GM19372 (cell line): ENCODE data around the gene EIF2AK2.
A peak's percentile ranks its signal among the peaks of the same experiment; 100 is the strongest.
"Not testable (repeated sequence)": the region's sequence is repeated elsewhere in the genome, so short reads cannot be mapped to it uniquely, and the experiment has no call there.

Source experiments
- ATAC-seq: cut with Tn5 transposase; IDR thresholded peaks from one replicate; pipeline ENCODE4 v1.9.1; 2021; ENCODE audit warnings: mild to moderate bottlenecking, low read depth, moderate library complexity; ENCODE audit not compliant: unreplicated experiment

EIF2AK2 gene

DNA sequence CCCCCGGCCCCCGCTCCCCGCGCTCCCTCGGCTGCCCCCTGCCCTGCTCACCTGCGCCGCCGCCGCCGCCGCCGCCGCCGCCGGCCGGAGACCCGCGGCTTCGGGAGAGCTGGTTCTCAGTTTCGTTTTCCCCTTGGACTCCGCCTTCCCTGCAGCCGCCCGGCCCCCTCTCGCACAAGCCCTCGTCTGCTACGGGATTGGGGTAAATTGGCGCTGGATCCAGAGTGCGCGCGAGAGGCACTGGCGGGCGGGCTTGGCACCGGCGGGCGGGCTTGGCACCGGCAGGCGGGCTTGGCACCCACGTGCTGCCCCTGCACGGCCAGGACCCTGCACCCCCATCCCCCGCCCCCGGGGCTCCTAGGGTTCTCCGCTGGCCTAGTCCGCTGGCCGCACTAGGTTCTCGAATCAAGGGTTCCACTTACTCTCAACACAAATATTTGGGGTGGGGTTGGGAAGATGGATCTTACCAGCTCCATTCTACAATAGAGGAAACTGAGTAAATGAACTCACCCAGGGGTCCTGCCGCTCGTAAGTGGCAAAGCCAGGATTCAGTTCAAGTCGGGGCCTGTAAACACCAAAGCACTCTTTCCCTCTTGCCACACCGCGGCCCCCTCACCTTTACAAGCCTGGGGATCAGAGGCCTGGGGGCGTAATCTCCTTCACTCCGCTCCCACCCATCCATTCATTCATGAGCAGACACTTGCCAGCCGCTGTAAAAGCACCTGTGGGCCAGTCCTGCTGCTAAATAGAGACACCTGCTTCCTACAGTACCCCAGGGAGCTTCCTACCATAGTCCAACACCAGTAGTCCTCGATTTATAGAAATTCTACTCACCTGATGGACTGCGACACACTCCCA is at the start of gene EIF2AK2:
Gene EIF2AK2, minus strand, starts transcription at position 124 of the 858 bp plus-strand sequence. CDS start 9,174 bp downstream, outside the sequence.
- peak; percentile 79 for ATAC-seq

DNA sequence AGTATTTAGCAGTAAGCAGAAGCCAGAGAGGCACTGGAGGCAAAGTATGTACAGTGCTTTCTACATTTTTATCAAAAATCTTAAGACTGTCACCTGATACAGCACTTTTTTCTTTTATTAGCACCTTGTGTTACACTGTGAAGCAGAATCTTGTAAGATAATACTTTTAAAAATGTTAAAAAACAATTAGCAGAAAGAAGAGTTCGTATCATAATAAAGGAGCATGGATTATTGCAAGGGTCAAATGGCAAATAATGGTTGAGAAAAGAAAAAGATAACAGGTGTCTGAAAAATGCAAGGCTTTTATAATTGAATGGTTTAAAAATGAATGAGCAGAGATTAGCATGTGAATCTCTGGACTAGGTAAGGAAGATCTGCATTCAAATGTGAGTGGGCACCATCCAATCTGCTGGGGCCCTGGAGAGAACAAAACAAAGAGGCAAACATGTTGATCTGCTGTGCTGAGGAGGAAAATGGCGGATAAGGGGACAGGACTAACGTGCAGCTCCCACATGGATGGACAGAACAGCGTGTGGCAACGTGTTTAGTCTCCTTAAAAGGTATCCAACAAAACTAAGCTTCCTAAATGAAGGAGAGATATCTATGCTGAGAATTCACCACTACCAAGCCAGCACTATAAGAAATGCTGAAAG is 49.0 kb upstream of the EIF2AK2 start:
- ATAC-seq = no peak

GRCh38 chr2:37205071-37205661 is 48.4 kb upstream of the EIF2AK2 start:
- ATAC-seq = not testable (repeated sequence)

DNA sequence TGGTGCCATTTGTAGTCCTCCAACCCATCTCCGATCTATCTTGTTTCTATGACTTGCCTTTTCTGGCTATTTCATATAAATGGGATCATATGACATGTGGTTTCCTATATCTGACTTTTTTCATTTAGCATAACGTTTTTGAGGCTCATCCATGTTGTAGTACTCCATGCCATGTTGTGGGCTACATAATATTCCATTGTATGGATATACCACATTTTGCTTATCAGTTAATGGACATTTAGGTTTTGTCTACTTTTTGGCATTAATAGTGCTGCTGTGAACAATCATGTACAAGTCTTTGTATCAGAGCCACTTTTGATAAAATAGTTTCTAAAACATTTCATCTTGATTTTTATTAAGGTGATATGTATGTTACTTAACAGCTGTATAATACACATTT is 46.9 kb upstream of the EIF2AK2 start:
- no peak for ATAC-seq

DNA sequence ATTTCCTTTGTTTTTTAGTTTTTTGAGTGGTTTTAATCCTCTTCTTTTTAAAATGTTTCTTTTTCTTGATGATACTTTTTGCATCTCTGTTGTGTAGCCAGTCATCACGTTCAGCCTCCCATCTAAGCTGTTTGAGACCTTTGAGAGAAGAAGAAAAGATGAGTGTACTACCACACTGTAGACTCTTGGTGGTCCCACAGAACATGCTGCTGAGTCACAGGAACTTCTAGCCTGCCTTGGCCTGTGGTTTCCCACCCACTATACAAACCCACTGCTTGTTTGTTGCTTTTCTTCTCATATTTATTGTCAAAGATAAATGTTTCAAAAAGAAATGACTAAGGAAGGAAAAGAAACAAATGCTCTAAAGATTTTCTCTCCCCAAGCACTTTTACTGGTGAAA is 45.0 kb upstream of the EIF2AK2 start:
- ATAC-seq = no peak

GRCh38 chr2:37201208-37201607 is 44.4 kb upstream of the EIF2AK2 start:
- ATAC-seq = no peak

- ATAC-seq = no peak
Observed at GRCh38 chr2:37198681-37199065, 41.9 kb upstream of the EIF2AK2 start.

GRCh38 chr2:37196320-37197195 is 39.8 kb upstream of the EIF2AK2 start, which contains the start of gene CEBPZOS:
TSS of gene CEBPZOS (plus strand) at chr2:37196496. CDS start at chr2:37199705, 3,209 bp downstream.
- ATAC-seq = peak; percentile 70

- not testable (repeated sequence) for ATAC-seq
Observed at GRCh38 chr2:37195862-37196319, 39.1 kb upstream of the EIF2AK2 start.

GRCh38 chr2:37192551-37192950 is 35.8 kb upstream of the EIF2AK2 start:
- no peak for ATAC-seq

GRCh38 chr2:37191747-37192146 is 35.0 kb upstream of the EIF2AK2 start:
- ATAC-seq = no peak

GRCh38 chr2:37191253-37191652 is 34.5 kb upstream of the EIF2AK2 start:
- no peak for ATAC-seq

- ATAC-seq = no peak
Observed at GRCh38 chr2:37190290-37190689, 33.5 kb upstream of the EIF2AK2 start.

DNA sequence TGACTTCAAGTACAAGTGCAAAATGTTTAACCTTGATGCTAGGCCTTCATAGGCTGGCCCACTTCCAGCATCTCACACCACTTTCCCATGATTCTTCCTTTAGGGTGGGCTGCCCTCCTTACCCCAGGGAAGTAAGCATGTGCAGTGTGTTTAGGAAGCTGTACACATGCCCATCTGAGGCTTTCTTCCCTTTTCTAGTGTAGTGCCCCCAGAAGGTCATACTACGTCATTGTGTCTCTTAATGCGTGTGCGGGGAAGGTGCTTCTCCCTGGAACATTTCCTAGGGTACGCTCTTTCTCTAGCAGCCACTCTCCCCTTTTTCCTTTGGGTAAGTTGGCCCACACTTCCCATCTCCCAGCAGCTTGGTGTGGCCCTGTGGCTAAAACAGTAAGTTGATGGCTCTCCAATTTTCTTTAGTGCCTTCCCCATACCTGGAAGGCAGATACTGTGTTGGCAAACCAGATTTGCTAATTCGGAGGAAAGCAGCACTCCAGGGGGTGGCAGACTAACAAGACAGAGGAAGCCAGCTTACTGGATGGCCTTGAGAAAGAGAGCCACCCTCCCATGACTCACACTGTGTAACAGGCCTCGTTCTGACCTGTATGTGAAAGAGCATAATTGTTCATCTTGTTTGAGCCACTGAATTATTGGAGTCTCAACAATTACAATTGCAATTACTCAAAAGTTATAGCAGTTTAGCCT is 32.8 kb upstream of the EIF2AK2 start:
- no peak for ATAC-seq

DNA sequence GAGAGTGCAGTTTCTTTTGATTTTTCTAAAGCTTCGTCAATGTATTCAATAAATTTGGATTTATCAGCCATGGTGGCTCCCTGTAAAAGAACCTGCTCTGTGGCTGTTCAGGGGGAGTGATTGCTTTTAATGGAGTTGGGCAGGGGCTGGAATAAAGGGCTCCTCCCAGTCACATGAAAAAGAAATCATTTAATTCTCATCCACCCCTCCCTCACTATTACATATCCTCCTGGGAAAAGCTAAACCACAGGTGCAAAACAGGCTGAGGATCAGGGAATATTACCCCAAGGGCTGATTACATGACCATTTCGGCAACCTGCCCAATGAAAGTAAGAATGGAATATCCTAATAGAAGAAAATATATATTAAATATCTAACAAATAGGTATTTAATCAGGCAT is 31.8 kb upstream of the EIF2AK2 start, which contains the start of gene SULT6B1:
Gene SULT6B1, minus strand, starts transcription at position 101 of the 400 bp plus-strand sequence. Its CDS starts 30 bp downstream, at position 71.
- no peak for ATAC-seq

- no peak for ATAC-seq
Observed at GRCh38 chr2:37181726-37182684, 25.2 kb upstream of the EIF2AK2 start.

- no peak for ATAC-seq
Observed at GRCh38 chr2:37180640-37181039, 23.9 kb upstream of the EIF2AK2 start.

DNA sequence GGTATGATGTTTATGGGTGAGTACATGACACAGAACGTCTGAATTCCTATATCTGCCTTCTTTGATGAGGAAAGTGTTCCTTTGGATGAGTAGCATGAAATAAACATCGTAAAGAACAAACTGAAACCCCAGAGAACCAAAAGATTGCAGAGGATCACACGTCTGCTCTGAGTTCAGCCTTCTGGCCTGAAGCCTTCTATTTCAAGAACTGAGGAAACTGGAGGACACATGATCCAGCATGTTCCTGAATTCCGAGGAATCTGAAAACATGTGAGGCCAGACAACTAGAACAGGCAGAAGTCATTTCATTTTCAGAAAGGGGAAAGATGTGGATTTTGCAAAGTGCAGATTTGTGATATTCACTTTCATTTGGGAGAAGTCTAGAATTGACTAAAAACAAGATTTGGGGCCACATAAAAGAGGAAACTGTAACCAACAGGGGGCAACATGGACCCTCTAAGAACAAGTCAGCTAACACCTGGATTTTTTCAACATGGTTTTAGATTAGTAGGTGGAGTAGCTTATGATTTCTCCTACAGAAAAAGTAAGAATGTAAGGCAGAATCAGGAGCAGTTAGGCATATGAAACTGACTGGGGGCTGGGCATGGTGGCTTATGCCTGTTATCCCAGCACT is 23.3 kb upstream of the EIF2AK2 start:
- ATAC-seq = no peak
